Liver (tissue), 9 donors: ENCODE data around the gene PNCK. TPM values are rescaled to one million over a fixed set of nuclear protein-coding genes. Genes with fewer than 3 reads are reported as not detected.

Source experiments
- DNase-seq: peaks from one replicate; pipeline ENCODE4 v3.0.0-alpha.2; 2017; ENCODE audit warnings: low spot score
- H3K27ac ChIP-seq, 2 donors: one replicate each; pipeline ENCODE4 v1.7.0; 2013; ENCODE audit warnings: inconsistent platforms in 2 of 2, low read length in 2 of 2, control low read depth in 1 of 2, low read depth in 1 of 2, mild to moderate bottlenecking in 1 of 2
- H3K27me3 ChIP-seq, 4 donors: one replicate each; pipeline versions ENCODE4 v1.6.1 to v1.7.0; 2013; ENCODE audit warnings: low read length in 3 of 4, inconsistent platforms in 1 of 4, mild to moderate bottlenecking in 1 of 4, moderate library complexity in 1 of 4; ENCODE audit not compliant: control insufficient read depth in 4 of 4, insufficient read depth in 4 of 4
- H3K36me3 ChIP-seq, 4 donors: one replicate each; pipeline versions ENCODE4 v1.6.1 to v1.7.0; 2013; ENCODE audit warnings: low read length in 3 of 4, mild to moderate bottlenecking in 3 of 4, low read depth in 1 of 4, moderate library complexity in 1 of 4; ENCODE audit not compliant: control insufficient read depth in 4 of 4, insufficient read depth in 3 of 4
- H3K4me1 ChIP-seq, 4 donors: one replicate each; pipeline versions ENCODE4 v1.6.1 to v1.7.0; 2013; ENCODE audit warnings: low read length in 3 of 4, mild to moderate bottlenecking in 3 of 4, moderate library complexity in 1 of 4; ENCODE audit not compliant: control insufficient read depth in 4 of 4, insufficient read depth in 4 of 4
- H3K4me3 ChIP-seq, 3 donors: one replicate each; pipeline versions ENCODE4 v1.6.1 to v1.7.0; 2013; ENCODE audit warnings: low read length in 3 of 3, control low read depth in 1 of 3, low read depth in 1 of 3, mild to moderate bottlenecking in 1 of 3
- H3K9ac ChIP-seq, 2 donors: one replicate each; pipeline ENCODE4 v1.7.0; 2013; ENCODE audit warnings: low read length in 2 of 2, mild to moderate bottlenecking in 2 of 2, moderate library complexity in 2 of 2, control low read depth in 1 of 2, low read depth in 1 of 2
- H3K9me3 ChIP-seq, 4 donors: one replicate each; pipeline versions ENCODE4 v1.6.1 to v1.7.0; 2013; ENCODE audit warnings: low read length in 3 of 4; ENCODE audit not compliant: control insufficient read depth in 4 of 4
- ATF3 ChIP-seq: IDR thresholded peaks from 2 replicates; pipeline ENCODE4 v1.6.1; 2016; ENCODE audit warnings: antibody characterized with exemption
- CTCF ChIP-seq: fragments of 150-350 bp; IDR thresholded peaks from 2 replicates; pipeline ENCODE4 v1.5.1; 2017; ENCODE audit warnings: improper control_type of control experiment, low read depth, low read length; ENCODE audit not compliant: missing input control
- EGR1 ChIP-seq, 2 donors: IDR thresholded peaks; 2 replicates each; pipeline ENCODE4 v1.6.1; 2016 to 2018; ENCODE audit warnings: antibody characterized with exemption in 2 of 2, low read depth in 2 of 2
- FOXA1 ChIP-seq: IDR thresholded peaks from 2 replicates; pipeline ENCODE4 v1.6.1; 2016; ENCODE audit warnings: antibody characterized with exemption
- FOXA2 ChIP-seq: IDR thresholded peaks from 2 replicates; pipeline ENCODE4 v1.6.1; 2016; ENCODE audit warnings: antibody characterized with exemption
- GABPA ChIP-seq, 2 donors: IDR thresholded peaks in 1 of 2; conservative IDR thresholded peaks in 1 of 2; 2 replicates each; pipeline ENCODE4 v1.6.1; 2016; ENCODE audit warnings: antibody characterized with exemption in 2 of 2, mild to moderate bottlenecking in 1 of 2, moderate library complexity in 1 of 2
- HNF4A ChIP-seq, 2 donors: conservative IDR thresholded peaks; 2 replicates each; pipeline ENCODE4 v1.6.1; 2016; ENCODE audit warnings: antibody characterized with exemption in 2 of 2, mild to moderate bottlenecking in 2 of 2
- HNF4G ChIP-seq: IDR thresholded peaks from 2 replicates; pipeline ENCODE4 v1.6.1; 2016; ENCODE audit warnings: antibody characterized with exemption
- JUND ChIP-seq, 2 donors: IDR thresholded peaks; 2 replicates each; pipeline ENCODE4 v1.6.1; 2016; ENCODE audit warnings: antibody characterized with exemption in 2 of 2
- MAX ChIP-seq: IDR thresholded peaks from 2 replicates; pipeline ENCODE4 v1.6.1; 2016; ENCODE audit warnings: antibody characterized with exemption
- NR2F2 ChIP-seq: IDR thresholded peaks from 2 replicates; pipeline ENCODE4 v1.6.1; 2016; ENCODE audit warnings: antibody characterized with exemption
- RAD21 ChIP-seq, 2 donors: IDR thresholded peaks; 2 replicates each; pipeline ENCODE4 v1.6.1; 2016; ENCODE audit warnings: antibody characterized with exemption in 2 of 2, mild to moderate bottlenecking in 2 of 2
- REST ChIP-seq: IDR thresholded peaks from 2 replicates; pipeline ENCODE4 v1.6.1; 2016; ENCODE audit warnings: antibody characterized with exemption, mild to moderate bottlenecking
- RXRA ChIP-seq, 2 donors: IDR thresholded peaks; 2 replicates each; pipeline ENCODE4 v1.6.1; 2017 to 2018; ENCODE audit warnings: antibody characterized with exemption in 2 of 2, mild to moderate bottlenecking in 1 of 2
- SP1 ChIP-seq: IDR thresholded peaks from 2 replicates; pipeline ENCODE4 v1.6.1; 2018; ENCODE audit warnings: antibody characterized with exemption, mild to moderate bottlenecking
- TAF1 ChIP-seq: conservative IDR thresholded peaks from 2 replicates; pipeline ENCODE4 v1.6.1; 2016; ENCODE audit warnings: antibody characterized with exemption, mild to moderate bottlenecking
- YY1 ChIP-seq: IDR thresholded peaks from 2 replicates; pipeline ENCODE4 v1.6.1; 2016; ENCODE audit warnings: antibody characterized with exemption, mild to moderate bottlenecking
- ZBTB33 ChIP-seq: IDR thresholded peaks from 2 replicates; pipeline ENCODE4 v1.6.1; 2016; ENCODE audit warnings: antibody characterized with exemption
- WGBS: extraction: QIAGEN DNeasy Blood & Tissue Kit; methylation state at CpG from one replicate; pipeline ENCODE4 v1.1.7; 2013; 5-methylcytosine and 5-hydroxymethylcytosine counted together
- polyA plus RNA-seq, 2 donors: library from polyadenylated mRNA; stranded (reverse) in 1 of 2; unstranded in 1 of 2; fragments of 200-250 nt in 1 of 2; fragments of >200 nt in 1 of 2; fragmentation: Nextera tagmentation in 1 of 2; extraction: Ambion mirVana in 1 of 2; gene quantifications; one replicate each; pipeline versions ENCODE4 v1.2.1 to v1.2.3, GENCODE V29; 2013 to 2015
- total RNA-seq, 2 donors: library from RNA; depleted of rRNA; stranded (reverse); fragments of >200 nt; gene quantifications; one replicate each; pipeline ENCODE4 v1.2.3, GENCODE V29; 2014
- donor health status: healthy.
- donor health status: healthy.
- donor health status: healthy.
- donor health status: healthy.
- donor health status: healthy.

The PNCK gene
- total and polyA plus RNA-seq, 4 donors = 0.02 to 0.17 TPM; not detected in 2

GRCh38 chrX:153622661-153623309 lies 50.8 kb downstream of the PNCK start:
- Histone ChIP-seq H3K4me1 (peaks cover 5 to 16% (median 9%) of the 10 kb centered on the region in 4 donors), H3K9me3 (no peaks in the 10 kb centered on the region), H3K27ac (peak overlapping the region; percentile 90), H3K4me3 (peak overlapping the region in 2 of 3 donors; percentile 76 to 79), H3K27me3 (no peaks in the 10 kb centered on the region), H3K9ac (peak overlapping the region in 1 of 2 donors; percentile 59), H3K36me3 (no peaks in the 10 kb centered on the region)
- DNase-seq = no peak
- WGBS = 17% methylated on average over 17 of the region's 17 CpGs
- TF ChIP-seq GABPA (IDR thresholded peaks at IDR 0.05 in 1 of 2, conservative IDR thresholded peaks at IDR 0.05 in 1 of 2) (no peak), FOXA1 (no peak), NR2F2 (no peak), CTCF (peak; percentile 2), FOXA2 (no peak), YY1 (no peak), HNF4A (conservative IDR thresholded peaks at IDR 0.05) (peak; percentile 44 to 48), REST (no peak), EGR1 (IDR thresholded peaks at IDR 0.05; ENCODE audit: low read depth in 2 of 2) (no peak), ATF3 (no peak), JUND (IDR thresholded peaks at IDR 0.05) (peak; percentile 19 to 57), SP1 (peak; percentile 67), RAD21 (IDR thresholded peaks at IDR 0.05) (no peak), MAX (no peak), RXRA (IDR thresholded peaks at IDR 0.05) (peak in 1 of 2 donors; percentile 55), TAF1 (no peak), ZBTB33 (peak; percentile 30), HNF4G (no peak)
